ENCODE data around the gene LEMD2. TPM values are rescaled to one million over a fixed set of nuclear protein-coding genes. Genes with fewer than 3 reads are reported as not detected.
"Not testable (repeated sequence)": the region's sequence is repeated elsewhere in the genome, so short reads cannot be mapped to it uniquely, and the experiment has no call there.

LEMD2 gene
- total RNA-seq, 4 donors from 2014 or later: 57.3 to 159 (median 112) TPM

DNA sequence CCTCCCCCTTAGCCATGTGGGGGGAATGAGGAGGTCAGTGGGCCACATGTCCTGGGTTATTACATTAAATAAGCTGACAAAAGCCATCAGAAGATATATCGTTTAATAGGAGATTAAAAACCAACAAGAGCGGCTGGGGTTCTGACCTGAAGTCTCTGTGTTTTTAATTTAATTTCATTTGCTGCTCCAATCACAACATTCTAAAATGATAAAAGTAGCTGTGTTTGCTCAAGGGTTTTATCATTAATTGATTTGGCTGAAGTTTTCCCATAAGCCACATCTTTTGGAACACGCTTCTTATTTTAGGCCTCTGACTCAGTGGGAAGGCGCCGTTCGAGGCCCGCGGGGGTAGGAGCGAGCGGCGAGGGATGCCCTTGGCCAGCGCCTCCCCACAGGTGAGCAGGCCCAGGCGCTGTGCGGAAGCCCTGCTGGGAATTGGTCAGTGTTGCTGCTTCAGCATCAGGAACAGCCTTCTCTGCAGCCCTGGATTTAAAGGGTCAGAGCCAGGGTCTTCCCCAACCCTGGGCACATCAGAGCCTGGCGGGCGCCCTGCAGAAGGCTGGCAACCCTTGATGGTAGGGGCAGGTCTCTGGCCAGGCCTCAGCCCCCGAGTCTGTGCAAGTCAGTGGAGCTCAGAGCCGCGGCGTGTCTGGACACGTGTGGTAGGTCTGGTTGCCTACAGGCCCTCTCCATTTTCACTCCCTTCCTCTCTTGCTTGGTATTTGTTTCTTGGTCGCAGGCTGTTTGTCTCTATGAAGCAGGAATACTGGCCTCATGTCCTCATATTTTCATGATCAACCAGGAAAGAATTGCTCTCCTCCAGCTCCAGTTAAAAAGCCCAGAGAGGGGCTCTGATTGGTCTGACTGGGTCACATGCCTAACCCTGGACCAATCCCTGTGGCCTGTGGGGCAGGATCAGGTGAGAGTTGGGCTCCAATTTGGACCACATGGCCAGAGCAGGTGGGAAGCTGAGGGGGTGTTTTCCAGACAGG lies 45.8 kb upstream of the LEMD2 start:
- TF ChIP-seq, protein P1, sequence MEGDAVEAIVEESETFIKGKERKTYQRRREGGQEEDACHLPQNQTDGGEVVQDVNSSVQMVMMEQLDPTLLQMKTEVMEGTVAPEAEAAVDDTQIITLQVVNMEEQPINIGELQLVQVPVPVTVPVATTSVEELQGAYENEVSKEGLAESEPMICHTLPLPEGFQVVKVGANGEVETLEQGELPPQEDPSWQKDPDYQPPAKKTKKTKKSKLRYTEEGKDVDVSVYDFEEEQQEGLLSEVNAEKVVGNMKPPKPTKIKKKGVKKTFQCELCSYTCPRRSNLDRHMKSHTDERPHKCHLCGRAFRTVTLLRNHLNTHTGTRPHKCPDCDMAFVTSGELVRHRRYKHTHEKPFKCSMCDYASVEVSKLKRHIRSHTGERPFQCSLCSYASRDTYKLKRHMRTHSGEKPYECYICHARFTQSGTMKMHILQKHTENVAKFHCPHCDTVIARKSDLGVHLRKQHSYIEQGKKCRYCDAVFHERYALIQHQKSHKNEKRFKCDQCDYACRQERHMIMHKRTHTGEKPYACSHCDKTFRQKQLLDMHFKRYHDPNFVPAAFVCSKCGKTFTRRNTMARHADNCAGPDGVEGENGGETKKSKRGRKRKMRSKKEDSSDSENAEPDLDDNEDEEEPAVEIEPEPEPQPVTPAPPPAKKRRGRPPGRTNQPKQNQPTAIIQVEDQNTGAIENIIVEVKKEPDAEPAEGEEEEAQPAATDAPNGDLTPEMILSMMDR (IDR thresholded peaks at IDR 0.05): no peak
- TF ChIP-seq EP300 (IDR thresholded peaks at IDR 0.05; ENCODE audit: low read depth): no peak
- TF ChIP-seq POLR2AphosphoS5 (IDR thresholded peaks at IDR 0.05): no peak
- TF ChIP-seq POLR2A (IDR thresholded peaks at IDR 0.05): no peak
- in situ Hi-C loops (cut with MboI; ENCODE audit: low pct_ligation_motif_present in 1 of 4, low pct_unique_long_range_greater_than_20kb in 1 of 4, low sequenced_read_pairs in 3 of 4): no loop called here
- H3K4me3 ChIP-seq: no peak overlapping the region
- H3K36me3 ChIP-seq: no peaks in the 10 kb centered on the region
- WGBS, 2 donors (ENCODE audit: low coverage in 1 of 2): 89 to 96% methylated on average over 9 to 22 of the region's 22 CpGs
- peaks cover 0 to 7% (median 3%) of the 10 kb centered on the region in 4 donors for H3K4me1 ChIP-seq
- no peaks in the 10 kb centered on the region for H3K27me3 ChIP-seq
- intact Hi-C loops (cut with DNase I; ENCODE audit: low total_unique reads): no loop called here
- DNase-seq: no peak
- no peak overlapping the region for H3K27ac ChIP-seq
- no peaks in the 10 kb centered on the region for H3K9me3 ChIP-seq

DNA sequence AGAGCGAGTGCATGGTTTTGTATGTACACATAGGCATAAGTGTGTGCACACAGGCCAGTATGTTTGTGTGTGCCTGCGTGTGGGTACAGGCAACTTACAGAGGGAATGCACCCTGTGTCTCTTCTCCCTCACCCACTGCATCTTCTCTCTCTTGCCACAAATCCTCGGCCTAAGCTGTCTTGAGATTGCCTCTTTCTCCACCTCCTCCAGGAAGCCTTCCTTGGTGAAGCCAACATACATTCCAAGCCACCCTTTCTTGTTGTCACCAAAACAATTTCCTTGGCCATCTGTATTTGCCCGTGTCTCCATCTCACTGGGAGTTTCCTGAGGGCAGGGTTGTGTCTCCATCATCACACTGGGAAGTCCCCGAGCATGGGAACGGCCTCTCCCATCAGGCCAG lies 44.7 kb upstream of the LEMD2 start:
- Histone ChIP-seq H3K4me3 (no peak overlapping the region), H3K27me3 (no peaks in the 10 kb centered on the region), H3K4me1 (peaks cover 2 to 8% (median 5%) of the 10 kb centered on the region in 4 donors), H3K36me3 (no peaks in the 10 kb centered on the region), H3K9me3 (no peaks in the 10 kb centered on the region), H3K27ac (no peak overlapping the region)
- DNase-seq: no peak
- intact Hi-C loops (cut with DNase I; ENCODE audit: low total_unique reads): no loop called here
- 91 to 94% methylated on average over 3 to 6 of the region's 6 CpGs for WGBS, 2 donors (ENCODE audit: low coverage in 1 of 2)
- TF ChIP-seq EP300 (IDR thresholded peaks at IDR 0.05; ENCODE audit: low read depth): no peak
- TF ChIP-seq POLR2AphosphoS5 (IDR thresholded peaks at IDR 0.05): no peak
- no peak for TF ChIP-seq POLR2A (IDR thresholded peaks at IDR 0.05)
- in situ Hi-C loops (cut with MboI; ENCODE audit: low pct_ligation_motif_present in 1 of 4, low pct_unique_long_range_greater_than_20kb in 1 of 4, low sequenced_read_pairs in 3 of 4): no loop called here

DNA sequence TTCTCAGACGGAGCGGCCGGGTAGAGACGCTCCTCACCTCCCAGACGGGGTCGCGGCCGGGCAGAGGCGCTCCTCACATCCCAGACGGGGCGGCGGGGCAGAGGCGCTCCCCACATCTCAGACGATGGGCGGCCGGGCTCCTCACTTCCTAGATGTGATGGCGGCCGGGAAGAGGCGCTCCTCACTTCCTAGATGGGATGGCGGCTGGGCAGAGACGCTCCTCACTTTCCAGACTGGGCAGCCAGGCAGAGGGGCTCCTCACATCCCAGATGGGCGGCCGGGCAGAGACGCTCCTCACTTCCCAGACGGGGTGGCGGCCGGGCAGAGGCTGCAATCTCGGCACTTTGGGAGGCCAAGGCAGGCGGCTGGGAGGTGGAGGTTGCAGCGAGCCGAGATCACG lies 43.9 kb upstream of the LEMD2 start:
- WGBS, 2 donors (ENCODE audit: low coverage in 1 of 2): 97% methylated on average over 20 of the region's 32 CpGs; no CpG with 5 or more reads in 1 of the 2 donors
- H3K36me3 ChIP-seq; in situ Hi-C loops (cut with MboI; ENCODE audit: low pct_ligation_motif_present in 1 of 4, low pct_unique_long_range_greater_than_20kb in 1 of 4, low sequenced_read_pairs in 3 of 4); H3K9me3 ChIP-seq; DNase-seq; intact Hi-C loops (cut with DNase I; ENCODE audit: low total_unique reads); H3K4me3 ChIP-seq; H3K27ac ChIP-seq; H3K27me3 ChIP-seq: not testable (repeated sequence)
- H3K4me1 ChIP-seq: peaks cover 9 to 12% (median 9%) of the 10 kb centered on the region in 4 donors

DNA sequence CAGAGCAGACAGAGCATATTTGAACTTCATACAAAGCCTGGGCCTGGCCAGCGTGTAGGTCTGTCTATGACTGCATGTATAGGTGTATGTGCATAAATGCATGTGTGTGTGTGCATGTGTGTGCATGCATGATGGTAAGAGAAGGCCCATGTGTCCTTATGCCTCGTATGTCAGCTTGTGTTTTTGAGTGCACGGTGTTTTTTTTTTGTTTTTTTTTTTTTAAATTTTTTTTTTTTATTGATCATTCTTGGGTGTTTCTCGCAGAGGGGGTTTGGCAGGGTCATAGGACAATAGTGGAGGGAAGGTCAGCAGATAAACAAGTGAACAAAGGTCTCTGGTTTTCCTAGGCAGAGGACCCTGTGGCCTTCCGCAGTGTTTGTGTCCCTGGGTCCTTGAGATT lies 42.8 kb upstream of the LEMD2 start:
- DNase-seq; H3K36me3 ChIP-seq; in situ Hi-C loops (cut with MboI; ENCODE audit: low pct_ligation_motif_present in 1 of 4, low pct_unique_long_range_greater_than_20kb in 1 of 4, low sequenced_read_pairs in 3 of 4); H3K9me3 ChIP-seq; H3K27me3 ChIP-seq; intact Hi-C loops (cut with DNase I; ENCODE audit: low total_unique reads); H3K27ac ChIP-seq; H3K4me3 ChIP-seq: not testable (repeated sequence)
- peaks cover 9 to 18% (median 10%) of the 10 kb centered on the region in 4 donors for H3K4me1 ChIP-seq
- 77% methylated on average over 5 of the region's 5 CpGs; no CpG with 5 or more reads in 1 of the 2 donors for WGBS, 2 donors (ENCODE audit: low coverage in 1 of 2)

DNA sequence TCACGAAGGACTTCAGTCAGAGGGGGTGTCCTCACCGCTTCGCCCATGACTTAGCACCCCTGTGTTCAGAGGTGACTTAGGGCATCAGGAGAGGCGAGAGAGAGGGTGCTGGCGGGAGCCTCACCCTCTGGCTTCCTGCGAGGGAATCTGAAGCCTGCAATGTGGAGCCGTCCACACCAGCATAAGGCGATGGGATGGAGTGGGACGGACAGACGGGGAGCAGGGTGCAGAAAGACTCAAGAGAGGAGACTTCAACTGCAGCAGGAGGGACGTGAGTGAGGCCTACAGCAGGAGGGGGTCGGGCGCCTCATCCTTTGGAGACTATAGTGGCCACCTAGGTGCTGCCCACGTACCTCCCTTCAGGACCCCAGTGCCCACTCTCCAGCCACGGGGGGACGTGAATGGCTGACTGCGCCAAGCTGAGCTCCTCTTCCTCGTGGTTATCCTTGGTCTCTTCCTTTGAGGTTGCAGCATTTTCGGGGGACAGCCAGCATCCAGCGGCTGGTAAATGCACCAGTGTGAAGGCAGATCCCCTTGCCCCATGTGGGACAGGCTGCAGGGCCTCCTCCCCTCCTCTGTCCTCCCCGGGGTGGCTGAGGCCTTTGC lies 41.8 kb upstream of the LEMD2 start:
- no peak for TF ChIP-seq EP300 (IDR thresholded peaks at IDR 0.05; ENCODE audit: low read depth)
- TF ChIP-seq POLR2AphosphoS5 (IDR thresholded peaks at IDR 0.05): no peak
- TF ChIP-seq POLR2A (IDR thresholded peaks at IDR 0.05): no peak
- TF ChIP-seq, protein P1 (IDR thresholded peaks at IDR 0.05): no peak
- in situ Hi-C loops (cut with MboI; ENCODE audit: low pct_ligation_motif_present in 1 of 4, low pct_unique_long_range_greater_than_20kb in 1 of 4, low sequenced_read_pairs in 3 of 4) (no loop called here), intact Hi-C loops (cut with DNase I; ENCODE audit: low total_unique reads) (no loop called here)
- H3K9me3 ChIP-seq: no peaks in the 10 kb centered on the region
- H3K27ac ChIP-seq: no peak overlapping the region
- H3K4me3 ChIP-seq: no peak overlapping the region
- no peaks in the 10 kb centered on the region for H3K36me3 ChIP-seq
- no peak for DNase-seq
- 82% methylated on average over 18 of the region's 21 CpGs; no CpG with 5 or more reads in 1 of the 2 donors for WGBS, 2 donors (ENCODE audit: low coverage in 1 of 2)
- peaks cover 9 to 18% (median 10%) of the 10 kb centered on the region in 4 donors for H3K4me1 ChIP-seq
- H3K27me3 ChIP-seq: no peaks in the 10 kb centered on the region
